ENCODE results near the gene RAB44. TPM values are rescaled to one million over a fixed set of nuclear protein-coding genes. Genes with fewer than 3 reads are reported as not detected.
"Not testable (repeated sequence)": the region's sequence is repeated elsewhere in the genome, so short reads cannot be mapped to it uniquely, and the experiment has no call there.

Gene RAB44
- total and polyA plus RNA-seq, 8 donors = 0.15 to 2.5 (median 0.23) TPM; not detected in 3

GRCh38 chr6:36702656-36703055, 5.0 kb downstream of the RAB44 start:
- 82 to 91% (median 89%) methylated on average over 3 of the region's 3 CpGs for WGBS, 5 donors
- intact Hi-C loops (cut with DNase I; ENCODE audit: low total_unique reads) = no loop called here

GRCh38 chr6:36703081-36703606, 5.5 kb downstream of the RAB44 start:
- WGBS, 5 donors = 69 to 94% (median 89%) methylated on average over 5 of the region's 5 CpGs
- peaks cover 0 to 19% (median 0%) of the 10 kb centered on the region in 4 donors for H3K4me1 ChIP-seq
- no peaks in the 10 kb centered on the region for H3K9me3 ChIP-seq
- TF ChIP-seq POLR2A (IDR thresholded peaks at IDR 0.05) = no peak
- TF ChIP-seq CTCF (IDR thresholded peaks at IDR 0.05) = no peak
- TF ChIP-seq POLR2AphosphoS5 (IDR thresholded peaks at IDR 0.05) = no peak
- no peak for TF ChIP-seq EP300 (IDR thresholded peaks at IDR 0.05)
- intact Hi-C loops (cut with DNase I; ENCODE audit: low total_unique reads) = no loop called here
- H3K36me3 ChIP-seq = no peaks in the 10 kb centered on the region
- peaks cover 0 to 4% (median 0%) of the 10 kb centered on the region in 3 donors for H3K27me3 ChIP-seq
- no peak overlapping the region for H3K4me3 ChIP-seq
- no peak for DNase-seq
- H3K27ac ChIP-seq = no peak overlapping the region

More at GRCh38 chr6:36702656-36703055, 5.0 kb downstream of the RAB44 start:
- peaks cover 0 to 4% (median 0%) of the 10 kb centered on the region in 3 donors for H3K27me3 ChIP-seq
- peaks cover 0 to 19% (median 0%) of the 10 kb centered on the region in 4 donors for H3K4me1 ChIP-seq
- H3K9me3 ChIP-seq = no peaks in the 10 kb centered on the region
- H3K36me3 ChIP-seq = no peaks in the 10 kb centered on the region
- H3K27ac ChIP-seq = no peak overlapping the region
- DNase-seq = no peak
- H3K4me3 ChIP-seq = no peak overlapping the region
- TF ChIP-seq EP300 (IDR thresholded peaks at IDR 0.05) (no peak), CTCF (IDR thresholded peaks at IDR 0.05) (no peak)

- Histone ChIP-seq H3K27ac (no peak overlapping the region), H3K36me3 (no peaks in the 10 kb centered on the region), H3K27me3 (peaks cover 0 to 3% (median 0%) of the 10 kb centered on the region in 3 donors), H3K9me3 (no peaks in the 10 kb centered on the region), H3K4me3 (no peak overlapping the region), H3K4me1 (peaks cover 0 to 17% (median 0%) of the 10 kb centered on the region in 4 donors)
- intact Hi-C loops (cut with DNase I; ENCODE audit: low total_unique reads) = no loop called here
- WGBS, 5 donors = 94 to 98% (median 96%) methylated on average over 18 of the region's 18 CpGs
- DNase-seq = no peak
- TF ChIP-seq CTCF (IDR thresholded peaks at IDR 0.05) = no peak
- TF ChIP-seq POLR2A (IDR thresholded peaks at IDR 0.05) = no peak
- no peak for TF ChIP-seq EP300 (IDR thresholded peaks at IDR 0.05)
- TF ChIP-seq POLR2AphosphoS5 (IDR thresholded peaks at IDR 0.05) = no peak
Measured at GRCh38 chr6:36703982-36704381, 6.4 kb downstream of the RAB44 start.

GRCh38 chr6:36704961-36705577, 7.4 kb downstream of the RAB44 start:
- DNase-seq; H3K27ac ChIP-seq; H3K36me3 ChIP-seq; H3K27me3 ChIP-seq; intact Hi-C loops (cut with DNase I; ENCODE audit: low total_unique reads); H3K4me3 ChIP-seq; H3K9me3 ChIP-seq: not testable (repeated sequence)
- 63 to 76% (median 70%) methylated on average over 7 of the region's 7 CpGs for WGBS, 5 donors
- peaks cover 0 to 13% (median 0%) of the 10 kb centered on the region in 4 donors for H3K4me1 ChIP-seq

- Histone ChIP-seq H3K27ac (no peak overlapping the region), H3K4me1 (peaks cover 0 to 5% (median 0%) of the 10 kb centered on the region in 4 donors), H3K27me3 (no peaks in the 10 kb centered on the region), H3K36me3 (no peaks in the 10 kb centered on the region), H3K9me3 (no peaks in the 10 kb centered on the region), H3K4me3 (no peak overlapping the region)
- TF ChIP-seq EP300 (IDR thresholded peaks at IDR 0.05) = no peak
- no peak for TF ChIP-seq CTCF (IDR thresholded peaks at IDR 0.05)
- no peak for TF ChIP-seq POLR2AphosphoS5 (IDR thresholded peaks at IDR 0.05)
- no peak for TF ChIP-seq POLR2A (IDR thresholded peaks at IDR 0.05)
- no peak for DNase-seq
- WGBS, 5 donors = 52 to 78% (median 67%) methylated on average over 1 of the region's 1 CpG
- intact Hi-C loops (cut with DNase I; ENCODE audit: low total_unique reads) = no loop called here
Measured at GRCh38 chr6:36706339-36706738, 8.7 kb downstream of the RAB44 start.

All from stomach (tissue), 9 donors.